Measurements from ENCODE around the gene RUNX2.

- no peak for TF ChIP-seq GABPA (IDR thresholded peaks at IDR 0.05; ENCODE audit: borderline replicate concordance, insufficient read depth, low read length)
- TF ChIP-seq POLR2AphosphoS5 (IDR thresholded peaks at IDR 0.05; ENCODE audit: low read depth, low read length): no peak
Measured at GRCh38 chr6:45597424-45597823, 269.3 kb downstream of the RUNX2 start.

Measured in H1 (cell line).